Measurements from ENCODE around the gene ST3GAL3.
A peak's percentile ranks its signal among the peaks of the same experiment; 100 is the strongest.

ST3GAL3 gene

DNA sequence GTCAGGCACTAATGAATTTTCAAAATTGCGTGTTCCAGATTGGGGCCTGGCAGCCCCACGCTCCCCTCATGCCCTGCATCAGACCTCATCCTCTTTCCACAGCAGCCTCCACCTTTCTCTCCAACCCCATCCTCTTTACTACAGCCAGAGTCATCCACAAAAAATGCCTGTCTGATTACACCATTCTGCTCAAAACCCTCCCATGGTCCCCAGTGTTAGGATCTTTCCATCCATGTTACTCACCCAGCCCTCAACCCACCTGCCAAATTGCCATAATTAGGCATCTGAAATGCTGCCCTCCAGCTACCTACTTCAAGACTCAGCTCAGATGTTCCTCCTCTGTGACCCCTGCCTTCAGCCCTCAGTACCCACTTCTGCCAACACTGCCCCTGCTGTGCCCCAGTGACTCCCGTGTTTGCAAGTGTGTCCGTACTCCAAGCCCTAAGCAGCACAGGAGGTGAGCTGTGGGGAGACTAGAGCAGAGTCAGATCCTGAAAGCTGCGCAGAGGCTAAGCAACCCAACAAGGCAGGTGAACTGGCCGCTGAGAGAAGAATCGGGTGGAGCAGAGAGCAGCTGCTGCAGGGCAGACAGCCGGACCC is 225.6 kb downstream of the ST3GAL3 start:
- H3K4me3 ChIP-seq: 0 out of 20 replicates have a peak overlapping the region, but pooled peaks of 1 of the 10 experiments have one; percentile 43
- TF ChIP-seq Cebpa-rat (IDR thresholded peaks at IDR 0.05): no peak

DNA sequence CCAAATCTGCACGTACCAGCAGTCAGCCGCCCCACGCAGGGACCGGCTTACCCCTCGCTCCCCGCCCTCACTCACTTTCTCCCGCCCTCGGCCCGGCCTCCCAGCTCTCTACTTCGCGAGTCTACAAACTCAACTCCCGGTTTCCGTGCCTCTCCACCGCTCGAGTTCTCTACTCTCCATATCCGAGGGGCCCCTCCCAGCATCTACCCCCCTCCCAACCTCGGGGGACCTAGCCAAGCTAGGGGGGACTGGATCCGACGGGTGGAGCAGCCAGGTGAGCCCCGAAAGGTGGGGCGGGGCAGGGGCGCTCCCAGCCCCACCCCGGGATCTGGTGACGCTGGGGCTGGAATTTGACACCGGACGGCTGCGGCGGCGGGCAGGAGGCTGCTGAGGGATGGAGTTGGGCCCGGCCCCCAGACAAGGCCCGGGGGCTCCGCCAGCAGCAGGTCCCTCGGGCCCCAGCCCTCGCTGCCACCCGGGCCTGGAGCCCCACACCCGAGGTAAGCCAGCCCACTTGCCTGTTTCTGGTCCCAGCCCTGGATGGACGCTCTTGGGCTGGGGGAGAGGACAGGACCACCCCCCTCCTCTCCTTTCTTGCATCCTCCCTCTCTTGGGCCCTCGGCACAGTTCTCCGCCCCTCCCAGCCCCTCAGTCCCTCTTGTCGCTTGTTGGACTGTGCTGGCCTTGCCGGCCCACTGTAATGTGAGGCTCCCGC is 226.2 kb downstream of the ST3GAL3 start, which contains the start of gene ARTN:
TSS of gene ARTN (plus strand) at position 416 of the 715 bp plus-strand sequence. CDS start 1,856 bp downstream, outside the sequence.
- Histone ChIP-seq H3K4me3 (peak within 1 kb of the TSS in 3 of 10 experiments; percentile 27 to 43 (median 35); a peak in 6 of 20 replicates), H3K9me3 (replicated peaks in 1 of 11) (peaks cover 0 to 5% (median 0%) of the 10 kb centered on the region in 11 experiments; a peak in 1 of 22 replicates), H3K4me2 (peak within 1 kb of the TSS; percentile 36 to 80 (median 71)), H3K36me3 (peaks cover 0 to 31% (median 13%) of the 10 kb centered on the region in 11 experiments; a peak in 14 of 22 replicates), H3K27ac (no peak within 1 kb of the TSS), H4K20me1 (peaks cover 0 to 54% (median 29%) of the 10 kb centered on the region in 11 experiments; a peak in 19 of 22 replicates), H3K9ac (peak within 1 kb of the TSS in 5 of 11 experiments; percentile 7 to 31 (median 23); a peak in 4 of 22 replicates), H3K4me1 (peaks cover 43 to 80% (median 66%) of the 10 kb centered on the region in 10 experiments), H3K27me3 (peaks cover 53 to 67% (median 62%) of the 10 kb centered on the region in 11 experiments)
- no peak for TF ChIP-seq Cebpa-rat (IDR thresholded peaks at IDR 0.05)

More for the DNA sequence above, 225.6 kb downstream of the ST3GAL3 start:
- H3K4me1 ChIP-seq: peaks cover 43 to 80% (median 67%) of the 10 kb centered on the region in 10 experiments
- H3K27me3 ChIP-seq: peaks cover 53 to 61% (median 58%) of the 10 kb centered on the region in 11 experiments
- peaks cover 0 to 47% (median 25%) of the 10 kb centered on the region in 11 experiments; a peak in 18 of 22 replicates for H4K20me1 ChIP-seq
- peaks cover 0 to 25% (median 10%) of the 10 kb centered on the region in 11 experiments; a peak in 11 of 22 replicates for H3K36me3 ChIP-seq
- peaks cover 0 to 5% (median 0%) of the 10 kb centered on the region in 11 experiments; a peak in 1 of 22 replicates for H3K9me3 ChIP-seq (replicated peaks in 1 of 11)
- no peak overlapping the region; a peak in 1 of 22 replicates for H3K9ac ChIP-seq
- peak overlapping the region; percentile 36 to 80 (median 71) for H3K4me2 ChIP-seq
- H3K27ac ChIP-seq: no peak overlapping the region

DNA sequence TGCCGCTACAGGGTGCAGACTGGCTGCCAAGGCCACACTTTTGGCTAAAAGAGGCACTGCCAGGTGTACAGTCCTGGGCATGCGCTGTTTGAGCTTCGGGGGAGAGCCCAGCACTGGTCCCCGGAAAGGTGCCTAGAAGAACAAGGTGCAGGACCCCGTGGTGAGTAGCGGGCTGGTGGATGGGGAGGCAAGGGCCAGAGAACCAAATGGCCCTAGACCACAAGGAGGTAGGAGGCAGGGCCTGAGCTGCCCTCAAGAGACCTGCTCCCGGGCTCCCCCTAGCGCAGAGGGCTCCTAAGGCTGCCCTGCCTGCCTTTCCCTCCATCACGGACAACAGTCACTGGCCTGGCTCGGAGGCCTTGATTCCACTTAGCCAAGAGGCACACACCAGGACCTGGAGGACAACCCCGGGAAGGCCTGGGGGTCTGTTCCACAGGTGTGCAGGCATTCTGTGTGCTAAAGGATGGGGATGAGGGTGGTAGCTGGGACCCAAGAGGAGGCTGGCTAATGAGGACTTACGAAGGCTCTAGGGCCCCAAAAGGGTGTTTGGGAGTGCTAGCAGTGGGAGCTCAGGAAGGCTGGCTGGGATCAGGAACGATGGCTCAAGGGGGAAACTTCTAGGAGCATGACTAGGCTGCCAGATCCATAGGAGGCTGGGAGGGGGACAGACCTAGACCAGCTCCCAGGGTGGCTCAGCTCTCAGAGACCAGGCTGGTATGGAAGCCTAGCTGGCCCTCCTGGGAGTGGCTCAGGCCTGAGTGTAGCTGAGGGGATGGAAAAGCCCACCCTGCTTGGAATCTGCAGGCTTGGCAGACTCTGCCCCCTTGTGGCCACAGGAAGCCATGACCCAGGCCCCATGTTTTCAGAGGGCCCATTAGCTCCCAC is 227.0 kb downstream of the ST3GAL3 start:
- Histone ChIP-seq H3K36me3 (peaks cover 0 to 35% (median 15%) of the 10 kb centered on the region in 11 experiments; a peak in 14 of 22 replicates), H3K27ac (no peak overlapping the region), H3K4me1 (peaks cover 43 to 73% (median 64%) of the 10 kb centered on the region in 10 experiments), H3K4me2 (peak overlapping the region; percentile 36 to 80 (median 71); a peak in 21 of 22 replicates), H3K9me3 (replicated peaks in 1 of 11) (peaks cover 0 to 4% (median 0%) of the 10 kb centered on the region in 11 experiments; a peak in 1 of 22 replicates), H3K4me3 (no peak overlapping the region; a peak in 3 of 20 replicates), H3K27me3 (peaks cover 53 to 67% (median 62%) of the 10 kb centered on the region in 11 experiments), H3K9ac (peak overlapping the region in 3 of 11 experiments; percentile 7 to 31 (median 21); a peak in 2 of 22 replicates), H4K20me1 (peaks cover 0 to 58% (median 33%) of the 10 kb centered on the region in 11 experiments; a peak in 19 of 22 replicates)
- TF ChIP-seq Cebpa-rat (IDR thresholded peaks at IDR 0.05): no peak

DNA sequence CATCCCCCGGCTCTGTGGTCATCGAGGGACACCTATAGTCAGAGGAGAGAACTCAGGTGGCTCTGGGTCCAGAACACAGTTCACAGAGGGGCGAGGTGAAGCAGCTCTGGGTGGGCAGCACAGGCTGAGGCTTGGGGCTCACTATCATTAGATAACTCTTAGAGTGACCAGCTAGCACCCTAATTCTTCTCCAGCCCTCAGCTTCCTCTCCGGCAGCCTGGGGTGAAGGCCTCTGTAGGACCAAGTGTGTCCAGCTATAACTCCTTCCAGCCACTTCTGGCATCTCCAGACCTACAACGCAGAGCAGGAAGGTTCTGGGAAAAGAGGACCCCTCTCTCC is 227.6 kb downstream of the ST3GAL3 start:
- Histone ChIP-seq H3K27ac (no peak overlapping the region), H4K20me1 (peaks cover 0 to 64% (median 36%) of the 10 kb centered on the region in 11 experiments; a peak in 19 of 22 replicates), H3K4me1 (peaks cover 42 to 71% (median 60%) of the 10 kb centered on the region in 10 experiments), H3K4me2 (peak overlapping the region in 1 of 11 experiments; percentile 69; a peak in 2 of 22 replicates), H3K36me3 (peaks cover 0 to 35% (median 11%) of the 10 kb centered on the region in 11 experiments; a peak in 14 of 22 replicates), H3K4me3 (no peak overlapping the region), H3K27me3 (peaks cover 53 to 67% (median 62%) of the 10 kb centered on the region in 11 experiments), H3K9ac (no peak overlapping the region), H3K9me3 (replicated peaks in 1 of 11) (no peaks in the 10 kb centered on the region)
- TF ChIP-seq Cebpa-rat (IDR thresholded peaks at IDR 0.05): no peak

DNA sequence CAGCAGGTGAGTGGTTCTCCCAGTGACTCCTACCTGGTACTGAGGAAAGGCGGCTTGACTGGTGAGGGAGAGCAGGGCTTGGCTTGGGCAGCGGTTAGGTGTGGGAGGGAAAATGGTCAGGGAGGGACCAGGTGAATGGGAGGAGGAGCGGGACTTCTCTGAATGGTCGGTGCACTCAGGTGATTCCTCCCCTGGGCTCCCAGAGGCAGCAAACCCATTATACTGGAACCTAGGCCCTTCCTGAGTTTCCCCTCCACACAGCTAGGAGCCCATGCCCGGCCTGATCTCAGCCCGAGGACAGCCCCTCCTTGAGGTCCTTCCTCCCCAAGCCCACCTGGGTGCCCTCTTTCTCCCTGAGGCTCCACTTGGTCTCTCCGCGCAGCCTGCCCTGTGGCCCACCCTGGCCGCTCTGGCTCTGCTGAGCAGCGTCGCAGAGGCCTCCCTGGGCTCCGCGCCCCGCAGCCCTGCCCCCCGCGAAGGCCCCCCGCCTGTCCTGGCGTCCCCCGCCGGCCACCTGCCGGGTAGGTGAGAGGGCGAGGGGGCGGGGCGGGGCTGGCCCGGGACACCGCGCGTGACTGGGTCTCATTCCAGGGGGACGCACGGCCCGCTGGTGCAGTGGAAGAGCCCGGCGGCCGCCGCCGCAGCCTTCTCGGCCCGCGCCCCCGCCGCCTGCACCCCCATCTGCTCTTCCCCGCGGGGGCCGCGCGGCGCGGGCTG is 228.5 kb downstream of the ST3GAL3 start:
- peaks cover 0 to 31% (median 9%) of the 10 kb centered on the region in 11 experiments; a peak in 13 of 22 replicates for H3K36me3 ChIP-seq
- no peak overlapping the region for H3K27ac ChIP-seq
- no peaks in the 10 kb centered on the region for H3K9me3 ChIP-seq (replicated peaks in 1 of 11)
- H4K20me1 ChIP-seq: peaks cover 0 to 69% (median 38%) of the 10 kb centered on the region in 11 experiments; a peak in 19 of 22 replicates
- H3K4me3 ChIP-seq: peak overlapping the region; percentile 47 to 70 (median 58)
- peaks cover 32 to 62% (median 52%) of the 10 kb centered on the region in 10 experiments for H3K4me1 ChIP-seq
- no peak for TF ChIP-seq Cebpa-rat (IDR thresholded peaks at IDR 0.05)
- peaks cover 53 to 67% (median 62%) of the 10 kb centered on the region in 11 experiments for H3K27me3 ChIP-seq
- peak overlapping the region; percentile 81 to 93 (median 87) for H3K4me2 ChIP-seq
- H3K9ac ChIP-seq: peak overlapping the region in 9 of 11 experiments; percentile 22 to 70 (median 57); a peak in 13 of 22 replicates

DNA sequence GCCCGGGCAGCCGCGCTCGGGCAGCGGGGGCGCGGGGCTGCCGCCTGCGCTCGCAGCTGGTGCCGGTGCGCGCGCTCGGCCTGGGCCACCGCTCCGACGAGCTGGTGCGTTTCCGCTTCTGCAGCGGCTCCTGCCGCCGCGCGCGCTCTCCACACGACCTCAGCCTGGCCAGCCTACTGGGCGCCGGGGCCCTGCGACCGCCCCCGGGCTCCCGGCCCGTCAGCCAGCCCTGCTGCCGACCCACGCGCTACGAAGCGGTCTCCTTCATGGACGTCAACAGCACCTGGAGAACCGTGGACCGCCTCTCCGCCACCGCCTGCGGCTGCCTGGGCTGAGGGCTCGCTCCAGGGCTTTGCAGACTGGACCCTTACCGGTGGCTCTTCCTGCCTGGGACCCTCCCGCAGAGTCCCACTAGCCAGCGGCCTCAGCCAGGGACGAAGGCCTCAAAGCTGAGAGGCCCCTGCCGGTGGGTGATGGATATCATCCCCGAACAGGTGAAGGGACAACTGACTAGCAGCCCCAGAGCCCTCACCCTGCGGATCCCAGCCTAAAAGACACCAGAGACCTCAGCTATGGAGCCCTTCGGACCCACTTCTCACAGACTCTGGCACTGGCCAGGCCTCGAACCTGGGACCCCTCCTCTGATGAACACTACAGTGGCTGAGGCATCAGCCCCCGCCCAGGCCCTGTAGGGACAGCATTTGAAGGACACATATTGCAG is 229.3 kb downstream of the ST3GAL3 start:
- no peak overlapping the region for H3K27ac ChIP-seq
- peaks cover 0 to 31% (median 9%) of the 10 kb centered on the region in 11 experiments; a peak in 13 of 22 replicates for H3K36me3 ChIP-seq
- peaks cover 53 to 67% (median 62%) of the 10 kb centered on the region in 11 experiments for H3K27me3 ChIP-seq
- H3K9me3 ChIP-seq (replicated peaks in 1 of 11): no peaks in the 10 kb centered on the region
- TF ChIP-seq Cebpa-rat (IDR thresholded peaks at IDR 0.05): no peak
- H3K4me1 ChIP-seq: peaks cover 28 to 55% (median 45%) of the 10 kb centered on the region in 10 experiments; a peak in 19 of 20 replicates
- H3K4me3 ChIP-seq: peak overlapping the region; percentile 47 to 70 (median 58)
- peak overlapping the region in 9 of 11 experiments; percentile 22 to 70 (median 57); a peak in 13 of 22 replicates for H3K9ac ChIP-seq
- H3K4me2 ChIP-seq: peak overlapping the region; percentile 81 to 93 (median 87)
- peaks cover 0 to 64% (median 38%) of the 10 kb centered on the region in 11 experiments; a peak in 19 of 22 replicates for H4K20me1 ChIP-seq

Data from BLaER1 treated with 17β-estradiol and CSF1 and Interleukin-3, amounts not matched to agents 10 nM and 100 nM (cell line).